Measurements from ENCODE around the gene ZNF718. TPM values are rescaled to one million over a fixed set of nuclear protein-coding genes. Genes with fewer than 3 reads are reported as not detected.

ZNF718 gene
- total and polyA plus RNA-seq, 2 donors (not counting 1 experiment from before 2014, with no cell fraction given) = 1.5 to 4.8 TPM

DNA sequence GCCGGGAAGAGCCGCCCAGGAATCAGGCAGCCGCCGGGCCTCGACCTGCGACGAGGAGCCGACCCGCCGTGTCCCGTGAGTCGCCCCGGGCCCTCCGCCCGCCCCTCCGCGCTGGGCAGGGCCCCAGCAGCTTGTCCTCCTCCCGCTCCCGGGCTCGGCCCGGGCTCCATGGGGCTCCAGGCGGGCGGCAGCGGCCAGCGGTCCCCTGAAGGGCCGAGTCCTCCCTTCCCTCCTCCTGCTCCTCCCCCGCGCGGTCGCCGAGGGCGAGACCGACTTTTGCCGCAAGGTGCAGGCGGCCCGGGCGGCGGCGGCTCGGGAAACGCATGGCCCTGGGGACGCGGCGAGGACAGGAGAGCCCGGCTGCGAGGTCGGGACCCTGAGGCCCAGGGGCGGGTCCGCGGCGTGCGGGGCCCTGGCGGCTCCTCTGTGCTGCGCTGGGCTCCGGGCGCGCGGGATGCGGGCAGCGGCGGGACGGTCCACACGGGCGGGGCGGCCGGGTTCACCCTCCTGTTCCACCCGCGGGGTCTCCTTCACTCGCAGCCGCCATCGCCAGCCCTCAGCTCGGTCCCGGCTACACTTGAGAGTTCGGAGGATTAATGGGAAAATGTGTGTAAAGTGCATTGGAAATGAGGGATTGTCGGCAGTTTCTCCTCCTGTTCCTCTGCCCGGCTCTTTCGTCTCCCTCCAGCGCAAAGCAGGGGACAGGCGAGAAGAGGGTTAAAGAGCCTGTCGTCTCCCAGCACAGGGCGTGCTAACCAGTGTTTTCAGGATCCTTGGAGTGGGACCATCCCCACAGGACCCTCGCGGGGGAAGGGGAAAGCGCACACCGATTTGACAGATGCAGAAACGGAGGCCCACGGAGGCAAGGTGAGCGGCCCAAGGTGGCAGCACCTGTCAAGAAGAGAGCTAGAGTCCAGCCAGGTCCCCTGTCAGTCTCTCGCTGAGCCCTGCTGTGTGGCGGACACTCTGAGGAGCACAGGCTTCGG, 16.6 kb upstream of the ZNF718 start:
- no peak overlapping the region for H3K9ac ChIP-seq (ENCODE audit: insufficient read depth, low read length)
- H4K20me1 ChIP-seq (ENCODE audit: control insufficient read depth, extremely low read depth, insufficient read depth, low read length) = no peaks in the 10 kb centered on the region
- TF ChIP-seq, protein P1, sequence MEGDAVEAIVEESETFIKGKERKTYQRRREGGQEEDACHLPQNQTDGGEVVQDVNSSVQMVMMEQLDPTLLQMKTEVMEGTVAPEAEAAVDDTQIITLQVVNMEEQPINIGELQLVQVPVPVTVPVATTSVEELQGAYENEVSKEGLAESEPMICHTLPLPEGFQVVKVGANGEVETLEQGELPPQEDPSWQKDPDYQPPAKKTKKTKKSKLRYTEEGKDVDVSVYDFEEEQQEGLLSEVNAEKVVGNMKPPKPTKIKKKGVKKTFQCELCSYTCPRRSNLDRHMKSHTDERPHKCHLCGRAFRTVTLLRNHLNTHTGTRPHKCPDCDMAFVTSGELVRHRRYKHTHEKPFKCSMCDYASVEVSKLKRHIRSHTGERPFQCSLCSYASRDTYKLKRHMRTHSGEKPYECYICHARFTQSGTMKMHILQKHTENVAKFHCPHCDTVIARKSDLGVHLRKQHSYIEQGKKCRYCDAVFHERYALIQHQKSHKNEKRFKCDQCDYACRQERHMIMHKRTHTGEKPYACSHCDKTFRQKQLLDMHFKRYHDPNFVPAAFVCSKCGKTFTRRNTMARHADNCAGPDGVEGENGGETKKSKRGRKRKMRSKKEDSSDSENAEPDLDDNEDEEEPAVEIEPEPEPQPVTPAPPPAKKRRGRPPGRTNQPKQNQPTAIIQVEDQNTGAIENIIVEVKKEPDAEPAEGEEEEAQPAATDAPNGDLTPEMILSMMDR (conservative IDR thresholded peaks at IDR 0.05 in 1 of 2, IDR thresholded peaks at IDR 0.05 in 1 of 2; ENCODE audit: low read depth in 1 of 2, low read length in 2 of 2) = no peak
- TF ChIP-seq EZH2 (IDR thresholded peaks at IDR 0.05; ENCODE audit: low read length, missing control alignments) = peak; percentile 1
- H3K79me2 ChIP-seq (ENCODE audit: control insufficient read depth, insufficient read depth, low read length) = no peaks in the 10 kb centered on the region
- H3K27me3 ChIP-seq (ENCODE audit: control insufficient read depth, insufficient read depth, low read length) = peaks cover 8% of the 10 kb centered on the region
- H3K4me1 ChIP-seq (ENCODE audit: control insufficient read depth, extremely low read depth, insufficient read depth, low read length) = no peaks in the 10 kb centered on the region
- H3K9me3 ChIP-seq (ENCODE audit: control insufficient read depth, insufficient read depth, low read depth, low read length) = peaks cover 2% of the 10 kb centered on the region
- no peak overlapping the region for H3K4me2 ChIP-seq (ENCODE audit: extremely low read depth, insufficient read depth, low read length)
- no peaks in the 10 kb centered on the region for H3K36me3 ChIP-seq (ENCODE audit: control insufficient read depth, insufficient read depth, low read length)
- no peak for DNase-seq (ENCODE audit: low read depth in 2 of 2)
- no peak overlapping the region for H3K27ac ChIP-seq (ENCODE audit: insufficient read depth, low read length)
- H2AFZ ChIP-seq (ENCODE audit: low read length) = no peak overlapping the region
- H3K4me3 ChIP-seq (replicated peaks in 1 of 4; ENCODE audit: control extremely low read depth in 1 of 4, insufficient read depth in 1 of 4, low read depth in 3 of 4, low read length in 4 of 4) = no peak overlapping the region

DNA sequence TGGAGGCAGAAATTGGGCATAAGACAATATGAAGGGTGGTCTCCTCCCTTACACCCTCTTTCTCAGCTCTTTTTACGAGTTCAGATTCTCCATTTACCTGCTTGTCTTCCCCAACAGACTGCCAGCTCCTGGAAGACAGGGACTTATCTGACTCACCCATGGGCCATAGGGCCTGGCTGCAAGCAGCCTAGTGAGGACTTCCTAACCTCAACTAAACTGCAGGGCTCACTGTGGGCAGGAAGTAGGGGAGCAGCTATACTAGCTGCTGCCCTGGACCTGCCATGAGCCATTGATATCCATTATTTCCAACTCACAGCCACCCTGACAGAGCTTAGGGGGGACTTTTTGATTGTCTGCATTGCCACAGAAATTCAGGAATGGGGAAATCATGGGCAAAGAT, 11.5 kb upstream of the ZNF718 start:
- H3K36me3 ChIP-seq (ENCODE audit: control insufficient read depth, insufficient read depth, low read length) = no peaks in the 10 kb centered on the region
- H3K9ac ChIP-seq (ENCODE audit: insufficient read depth, low read length) = no peak overlapping the region
- no peak overlapping the region for H3K4me3 ChIP-seq (replicated peaks in 1 of 4; ENCODE audit: control extremely low read depth in 1 of 4, insufficient read depth in 1 of 4, low read depth in 3 of 4, low read length in 4 of 4)
- no peak for DNase-seq (ENCODE audit: low read depth in 2 of 2)
- H3K4me2 ChIP-seq (ENCODE audit: extremely low read depth, insufficient read depth, low read length) = no peak overlapping the region
- no peaks in the 10 kb centered on the region for H3K79me2 ChIP-seq (ENCODE audit: control insufficient read depth, insufficient read depth, low read length)
- H3K9me3 ChIP-seq (ENCODE audit: control insufficient read depth, insufficient read depth, low read depth, low read length) = peaks cover 2% of the 10 kb centered on the region
- H3K4me1 ChIP-seq (ENCODE audit: control insufficient read depth, extremely low read depth, insufficient read depth, low read length) = no peaks in the 10 kb centered on the region
- H2AFZ ChIP-seq (ENCODE audit: low read length) = no peak overlapping the region
- no peaks in the 10 kb centered on the region for H4K20me1 ChIP-seq (ENCODE audit: control insufficient read depth, extremely low read depth, insufficient read depth, low read length)
- no peak for TF ChIP-seq EZH2 (IDR thresholded peaks at IDR 0.05; ENCODE audit: low read length, missing control alignments)
- TF ChIP-seq, protein P1 (conservative IDR thresholded peaks at IDR 0.05 in 1 of 2, IDR thresholded peaks at IDR 0.05 in 1 of 2; ENCODE audit: low read depth in 1 of 2, low read length in 2 of 2) = no peak
- H3K27me3 ChIP-seq (ENCODE audit: control insufficient read depth, insufficient read depth, low read length) = peaks cover 7% of the 10 kb centered on the region
- no peak overlapping the region for H3K27ac ChIP-seq (ENCODE audit: insufficient read depth, low read length)

DNA sequence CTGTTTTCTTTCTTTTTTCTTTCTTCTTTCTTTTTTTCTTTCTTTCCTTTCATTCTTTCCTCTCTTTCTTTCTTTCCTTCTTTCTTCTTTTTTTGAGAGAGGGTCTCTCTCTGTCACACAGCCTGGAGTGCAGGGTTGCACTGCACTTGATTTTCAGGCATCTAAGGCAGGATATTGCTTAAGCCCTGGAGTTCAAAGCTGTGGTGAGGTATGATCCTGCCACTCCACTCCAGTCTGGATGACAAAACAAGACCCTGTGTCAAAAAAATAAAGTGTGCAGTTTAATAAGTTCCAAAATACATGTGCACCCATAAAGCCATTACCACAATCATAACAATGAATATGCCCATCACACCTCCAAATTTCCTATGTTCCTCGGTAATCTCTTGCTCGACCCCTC, 10.6 kb upstream of the ZNF718 start:
- no peak for TF ChIP-seq EZH2 (IDR thresholded peaks at IDR 0.05; ENCODE audit: low read length, missing control alignments)
- TF ChIP-seq, protein P1 (conservative IDR thresholded peaks at IDR 0.05 in 1 of 2, IDR thresholded peaks at IDR 0.05 in 1 of 2; ENCODE audit: low read depth in 1 of 2, low read length in 2 of 2) = no peak
- DNase-seq (ENCODE audit: low read depth in 2 of 2) = no peak
- Histone ChIP-seq H3K27ac (ENCODE audit: insufficient read depth, low read length) (no peak overlapping the region), H2AFZ (ENCODE audit: low read length) (no peak overlapping the region), H3K9ac (ENCODE audit: insufficient read depth, low read length) (no peak overlapping the region), H3K79me2 (ENCODE audit: control insufficient read depth, insufficient read depth, low read length) (no peaks in the 10 kb centered on the region), H3K4me3 (replicated peaks in 1 of 4; ENCODE audit: control extremely low read depth in 1 of 4, insufficient read depth in 1 of 4, low read depth in 3 of 4, low read length in 4 of 4) (no peak overlapping the region), H3K36me3 (ENCODE audit: control insufficient read depth, insufficient read depth, low read length) (no peaks in the 10 kb centered on the region), H4K20me1 (ENCODE audit: control insufficient read depth, extremely low read depth, insufficient read depth, low read length) (no peaks in the 10 kb centered on the region), H3K9me3 (ENCODE audit: control insufficient read depth, insufficient read depth, low read depth, low read length) (no peaks in the 10 kb centered on the region), H3K4me1 (ENCODE audit: control insufficient read depth, extremely low read depth, insufficient read depth, low read length) (no peaks in the 10 kb centered on the region), H3K4me2 (ENCODE audit: extremely low read depth, insufficient read depth, low read length) (no peak overlapping the region), H3K27me3 (ENCODE audit: control insufficient read depth, insufficient read depth, low read length) (no peaks in the 10 kb centered on the region)

Measured in fibroblast of lung (primary cell).